ENCODE data around the gene TLE1.
"Not testable (repeated sequence)": the region's sequence is repeated elsewhere in the genome, so short reads cannot be mapped to it uniquely, and the experiment has no call there.

TLE1 gene

GRCh38 chr9:81689343-81690175 is at the start of gene TLE1:
Gene TLE1 (minus strand): TSS chr9:81689547. CDS start chr9:81688240, 1,307 bp downstream.
- no peaks in the 10 kb centered on the region for H3K9me3 ChIP-seq (ENCODE audit: insufficient read depth, low read length)
- H3K4me2 ChIP-seq (ENCODE audit: low read length), result peak within 1 kb of the TSS; percentile 53
- no peak within 1 kb of the TSS for H3K27ac ChIP-seq (ENCODE audit: low read length)
- no peaks in the 10 kb centered on the region for H3K36me3 ChIP-seq (replicated peaks; ENCODE audit: low read depth, low read length)
- peak within 1 kb of the TSS; percentile 80 for H3K4me3 ChIP-seq (ENCODE audit: low read length)
- H2AFZ ChIP-seq (ENCODE audit: low read depth, low read length), result no peak within 1 kb of the TSS
- H3K4me1 ChIP-seq (ENCODE audit: low read length), result no peaks in the 10 kb centered on the region; the same call in 1 of the 2 replicates
- no peaks in the 10 kb centered on the region for H4K20me1 ChIP-seq (ENCODE audit: insufficient read depth, low read length)
- H3K27me3 ChIP-seq (ENCODE audit: low read depth, low read length), result peaks cover 38% of the 10 kb centered on the region
- TF ChIP-seq, protein P1, sequence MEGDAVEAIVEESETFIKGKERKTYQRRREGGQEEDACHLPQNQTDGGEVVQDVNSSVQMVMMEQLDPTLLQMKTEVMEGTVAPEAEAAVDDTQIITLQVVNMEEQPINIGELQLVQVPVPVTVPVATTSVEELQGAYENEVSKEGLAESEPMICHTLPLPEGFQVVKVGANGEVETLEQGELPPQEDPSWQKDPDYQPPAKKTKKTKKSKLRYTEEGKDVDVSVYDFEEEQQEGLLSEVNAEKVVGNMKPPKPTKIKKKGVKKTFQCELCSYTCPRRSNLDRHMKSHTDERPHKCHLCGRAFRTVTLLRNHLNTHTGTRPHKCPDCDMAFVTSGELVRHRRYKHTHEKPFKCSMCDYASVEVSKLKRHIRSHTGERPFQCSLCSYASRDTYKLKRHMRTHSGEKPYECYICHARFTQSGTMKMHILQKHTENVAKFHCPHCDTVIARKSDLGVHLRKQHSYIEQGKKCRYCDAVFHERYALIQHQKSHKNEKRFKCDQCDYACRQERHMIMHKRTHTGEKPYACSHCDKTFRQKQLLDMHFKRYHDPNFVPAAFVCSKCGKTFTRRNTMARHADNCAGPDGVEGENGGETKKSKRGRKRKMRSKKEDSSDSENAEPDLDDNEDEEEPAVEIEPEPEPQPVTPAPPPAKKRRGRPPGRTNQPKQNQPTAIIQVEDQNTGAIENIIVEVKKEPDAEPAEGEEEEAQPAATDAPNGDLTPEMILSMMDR (IDR thresholded peaks at IDR 0.05; ENCODE audit: low read depth, low read length), result no peak
- TF ChIP-seq EZH2phosphoT487 (IDR thresholded peaks at IDR 0.05; ENCODE audit: low read depth), result no peak
- H3K79me2 ChIP-seq (ENCODE audit: low read length), result no peaks in the 10 kb centered on the region
- peak within 1 kb of the TSS; percentile 41 for H3K9ac ChIP-seq (ENCODE audit: low read length)

GRCh38 chr9:81737871-81738507 is 48.6 kb upstream of the TLE1 start:
- Histone ChIP-seq H3K36me3 (replicated peaks; ENCODE audit: low read depth, low read length) (no peaks in the 10 kb centered on the region), H3K27me3 (ENCODE audit: low read depth, low read length) (no peaks in the 10 kb centered on the region), H3K27ac (ENCODE audit: low read length) (no peak overlapping the region), H3K4me1 (ENCODE audit: low read length) (peaks cover 18% of the 10 kb centered on the region), H3K4me3 (ENCODE audit: low read length) (0 out of 2 replicates have a peak overlapping the region, but pooled peaks have one; percentile 2), H3K9me3 (ENCODE audit: insufficient read depth, low read length) (no peaks in the 10 kb centered on the region), H3K9ac (ENCODE audit: low read length) (no peak overlapping the region), H4K20me1 (ENCODE audit: insufficient read depth, low read length) (no peaks in the 10 kb centered on the region), H3K4me2 (ENCODE audit: low read length) (peak overlapping the region; percentile 53), H3K79me2 (ENCODE audit: low read length) (no peaks in the 10 kb centered on the region), H2AFZ (ENCODE audit: low read depth, low read length) (peak overlapping the region; percentile 34; the same call in 1 of the 2 replicates)
- TF ChIP-seq, protein P1 (IDR thresholded peaks at IDR 0.05; ENCODE audit: low read depth, low read length), result no peak
- TF ChIP-seq EZH2phosphoT487 (IDR thresholded peaks at IDR 0.05; ENCODE audit: low read depth), result no peak

GRCh38 chr9:81730498-81730897 is 41.2 kb upstream of the TLE1 start:
- H3K36me3 ChIP-seq (replicated peaks; ENCODE audit: low read depth, low read length); H3K4me2 ChIP-seq (ENCODE audit: low read length); H3K27ac ChIP-seq (ENCODE audit: low read length); H3K9ac ChIP-seq (ENCODE audit: low read length); H2AFZ ChIP-seq (ENCODE audit: low read depth, low read length); H3K9me3 ChIP-seq (ENCODE audit: insufficient read depth, low read length); H3K27me3 ChIP-seq (ENCODE audit: low read depth, low read length); H3K79me2 ChIP-seq (ENCODE audit: low read length); H4K20me1 ChIP-seq (ENCODE audit: insufficient read depth, low read length); H3K4me3 ChIP-seq (ENCODE audit: low read length): not testable (repeated sequence)
- peaks cover 16% of the 10 kb centered on the region for H3K4me1 ChIP-seq (ENCODE audit: low read length)

DNA sequence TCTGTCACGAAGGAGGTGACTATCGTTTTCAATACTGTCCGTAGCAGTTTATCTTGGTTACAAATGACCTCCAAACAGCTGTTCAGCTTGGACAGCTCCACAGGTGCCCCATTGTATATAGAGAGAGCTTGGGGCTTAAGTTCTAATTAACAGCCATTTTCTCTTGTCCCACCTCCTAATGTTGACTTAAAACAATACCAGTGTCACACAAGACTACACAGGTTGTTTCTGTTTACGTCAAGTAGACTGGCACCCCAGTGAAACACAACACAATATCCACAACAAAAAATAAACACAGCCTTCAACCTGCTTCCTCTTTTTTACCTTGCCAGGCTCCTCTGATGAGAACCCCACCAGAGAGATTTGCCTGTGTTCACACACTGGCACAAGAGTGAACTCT is 39.8 kb upstream of the TLE1 start:
- H2AFZ ChIP-seq (ENCODE audit: low read depth, low read length), result no peak overlapping the region

More for the DNA sequence above, 39.8 kb upstream of the TLE1 start:
- no peak overlapping the region for H3K27ac ChIP-seq (ENCODE audit: low read length)
- peaks cover 16% of the 10 kb centered on the region for H3K4me1 ChIP-seq (ENCODE audit: low read length)
- no peaks in the 10 kb centered on the region for H4K20me1 ChIP-seq (ENCODE audit: insufficient read depth, low read length)
- H3K9me3 ChIP-seq (ENCODE audit: insufficient read depth, low read length), result no peaks in the 10 kb centered on the region
- no peaks in the 10 kb centered on the region for H3K36me3 ChIP-seq (replicated peaks; ENCODE audit: low read depth, low read length)
- peak overlapping the region; percentile 51 for H3K4me2 ChIP-seq (ENCODE audit: low read length)
- no peak overlapping the region for H3K9ac ChIP-seq (ENCODE audit: low read length)
- no peaks in the 10 kb centered on the region for H3K27me3 ChIP-seq (ENCODE audit: low read depth, low read length)
- H3K4me3 ChIP-seq (ENCODE audit: low read length), result peak overlapping the region; percentile 26
- no peaks in the 10 kb centered on the region for H3K79me2 ChIP-seq (ENCODE audit: low read length)
- TF ChIP-seq EZH2phosphoT487 (IDR thresholded peaks at IDR 0.05; ENCODE audit: low read depth), result no peak
- TF ChIP-seq, protein P1 (IDR thresholded peaks at IDR 0.05; ENCODE audit: low read depth, low read length), result no peak
